GM12878 (cell line): ENCODE measurements around the gene HOXC5. TPM values are rescaled to one million over a fixed set of nuclear protein-coding genes. Genes with fewer than 3 reads are reported as not detected.

Experiments used
- ATAC-seq: fragments of 200-7000 bp; cut with Tn5 transposase; 3 replicates; pipeline ENCODE4 v1.9.1; 2020; ENCODE audit warnings: mild to moderate bottlenecking, moderate library complexity
- BruUV-seq: library from RNA; stranded (reverse); fragments of 400-500 nt; replicated peaks from 2 replicates; lab custom pipeline; 2021; lab: Mats Ljungman, UMichigan
- CTCF ChIA-PET: fragments of 300-600 bp; sonication (Branson Sonifier 250); formaldehyde crosslinking; extraction: SDS; loops from one replicate; lab custom pipeline; 2021; ENCODE audit warnings: inconsistent platforms; lab: Yijun Ruan, JAX
- POLR2A ChIA-PET: fragments of 350-600 bp; formaldehyde crosslinking; extraction: SDS; loops from one replicate; lab custom pipeline; 2021; ENCODE audit warnings: inconsistent platforms; lab: Charles Lee
- RAD21 ChIA-PET: fragments of 300-600 bp; sonication (Branson Sonifier 250); formaldehyde crosslinking; loops from one replicate; lab custom pipeline; 2023; ENCODE audit warnings: antibody characterized with exemption; ENCODE audit not compliant: unreplicated experiment; lab: Charles Lee
- SMC1A ChIA-PET: fragments of 300-600 bp; sonication (Branson Sonifier 250); formaldehyde crosslinking; loops from one replicate; lab custom pipeline; 2023; ENCODE audit not compliant: unreplicated experiment, uncharacterized antibody; lab: Charles Lee
- DNase-seq: peaks from one replicate; pipeline ENCODE4 v3.0.0-alpha.2; 2011; ENCODE audit warnings: low read depth, low spot score
- FAIRE-seq: peaks from 3 replicates; lab custom pipeline; 2011; peaks lifted over from hg19 to GRCh38; lab: Jason Lieb, UNC
- H2AFZ ChIP-seq: 2 replicates; pipeline ENCODE4 v1.6.0; 2011; ENCODE audit warnings: low read depth, low read length, control low read depth; ENCODE audit not compliant: control insufficient read depth
- H3K27ac ChIP-seq: 2 replicates; pipeline ENCODE4 v1.5.1; 2011; ENCODE audit warnings: control low read depth; ENCODE audit not compliant: control insufficient read depth, insufficient read depth
- H3K27me3 ChIP-seq, 2 experiments: replicated peaks in 1 of 2; 2 replicates each; pipeline versions ENCODE4 v1.6.0 to v1.6.1; 2011; ENCODE audit warnings: low read length in 1 of 2; ENCODE audit not compliant: control insufficient read depth in 2 of 2, insufficient read depth in 2 of 2
- H3K36me3 ChIP-seq, 2 experiments: 2 replicates each; pipeline ENCODE4 v1.5.1; 2011; ENCODE audit warnings: low read length in 1 of 2; ENCODE audit not compliant: control insufficient read depth in 2 of 2, insufficient read depth in 2 of 2
- H3K4me1 ChIP-seq: 2 replicates; pipeline ENCODE4 v1.6.1; 2011; ENCODE audit warnings: mild to moderate bottlenecking, low read length, moderate library complexity, mixed read lengths; ENCODE audit not compliant: control insufficient read depth, insufficient read depth
- H3K4me2 ChIP-seq: 2 replicates; pipeline ENCODE4 v1.6.0; 2011; ENCODE audit warnings: control low read depth; ENCODE audit not compliant: control insufficient read depth, insufficient read depth
- H3K4me3 ChIP-seq: fragments of 200-600 bp; sonication (generic); 2 replicates; pipeline ENCODE4 v1.5.1; 2016
- H3K79me2 ChIP-seq: 2 replicates; pipeline ENCODE4 v1.6.0; 2011; ENCODE audit warnings: low read length; ENCODE audit not compliant: control insufficient read depth, insufficient read depth
- H3K9ac ChIP-seq: 2 replicates; pipeline ENCODE4 v1.8.0; 2011; ENCODE audit warnings: low read length, control low read depth, mixed read lengths; ENCODE audit not compliant: control insufficient read depth, insufficient read depth
- H3K9me3 ChIP-seq: replicated peaks from 3 replicates; pipeline ENCODE4 v1.5.1; 2011; ENCODE audit warnings: mild to moderate bottlenecking, low read length; ENCODE audit not compliant: control insufficient read depth, insufficient read depth
- H4K20me1 ChIP-seq: 2 replicates; pipeline ENCODE4 v1.6.0; 2011; ENCODE audit not compliant: control insufficient read depth, insufficient read depth
- CTCF ChIP-seq, 3 experiments: IDR thresholded peaks in 2 of 3; conservative IDR thresholded peaks in 1 of 3; 2 replicates each; pipeline ENCODE4 v1.5.1; 2011; ENCODE audit warnings: low read depth in 3 of 3, low read length in 3 of 3, mild to moderate bottlenecking in 3 of 3, control low read depth in 2 of 3, moderate library complexity in 2 of 3, inconsistent platforms in 1 of 3, mixed read lengths in 1 of 3; ENCODE audit not compliant: control insufficient read depth in 2 of 3, insufficient read depth in 1 of 3; ENCODE audit errors: extremely low read depth in 1 of 3
- E4F1 ChIP-seq: fragments of 450-650 bp; IDR thresholded peaks from 2 replicates; pipeline ENCODE4 v1.6.1; 2018; ENCODE audit warnings: borderline replicate concordance, mild to moderate bottlenecking; ENCODE audit not compliant: partially characterized antibody
- GABPA ChIP-seq: IDR thresholded peaks from 2 replicates; pipeline ENCODE4 v1.6.1; 2014; ENCODE audit warnings: antibody characterized with exemption, low read depth, mild to moderate bottlenecking, inconsistent platforms
- MTA2 ChIP-seq: fragments of 450-650 bp; IDR thresholded peaks from 2 replicates; pipeline ENCODE4 v1.6.1; 2016; ENCODE audit warnings: low read depth, mild to moderate bottlenecking, moderate library complexity
- RCOR1 ChIP-seq: conservative IDR thresholded peaks from 2 replicates; pipeline ENCODE4 v1.6.1; 2012; ENCODE audit warnings: low read depth, low read length, improper control_type of control experiment
- RUNX3 ChIP-seq: IDR thresholded peaks from 2 replicates; pipeline ENCODE4 v1.6.1; 2012; ENCODE audit warnings: low read length, inconsistent platforms
- SIN3A ChIP-seq: IDR thresholded peaks from 2 replicates; pipeline ENCODE4 v1.6.1; 2012; ENCODE audit warnings: low read depth, low read length, improper control_type of control experiment
- SMAD1 ChIP-seq: fragments of 450-650 bp; IDR thresholded peaks from 2 replicates; pipeline ENCODE4 v1.6.1; 2018; ENCODE audit warnings: mild to moderate bottlenecking, low read depth; ENCODE audit not compliant: partially characterized antibody
- SMARCA5 ChIP-seq: fragments of 450-650 bp; IDR thresholded peaks from 2 replicates; pipeline ENCODE4 v1.6.1; 2017; ENCODE audit warnings: mild to moderate bottlenecking
- WRNIP1 ChIP-seq: IDR thresholded peaks from 2 replicates; pipeline ENCODE4 v1.6.1; 2011; ENCODE audit warnings: low read depth, low read length, improper control_type of control experiment, borderline replicate concordance
- ZBTB40 ChIP-seq: fragments of 450-650 bp; IDR thresholded peaks from 2 replicates; pipeline ENCODE4 v1.6.1; 2016; ENCODE audit warnings: mild to moderate bottlenecking, moderate library complexity, borderline replicate concordance
- ZNF384 ChIP-seq: IDR thresholded peaks from 2 replicates; pipeline ENCODE4 v1.6.1; 2012; ENCODE audit warnings: low read depth, mild to moderate bottlenecking, low read length, improper control_type of control experiment, borderline replicate concordance
- WGBS: methylation state at CpG from one replicate; pipeline ENCODE4 v1.1.6; 2016; ENCODE audit warnings: low lambda C conversion rate; ENCODE audit not compliant: insufficient replicate concordance, insufficient coverage; ENCODE audit errors: missing lambda C conversion rate; 5-methylcytosine and 5-hydroxymethylcytosine counted together
- in situ Hi-C: fragments of 300-500 bp; cut with MboI; formaldehyde crosslinking; loops from 9 replicates; pipeline ENCODE4 v1.14.3; 2018; ENCODE audit warnings: mixed read lengths
- intact Hi-C: fragments of 100-400 bp; cut with micrococcal nuclease; formaldehyde crosslinking; loops from one replicate; pipeline ENCODE4 v1.14.2; 2022; ENCODE audit not compliant: unreplicated experiment
- polyA plus RNA-seq, 11 experiments: library from polyadenylated mRNA; depleted of rRNA in 4 of 11; unstranded in 6 of 11; stranded (reverse) in 5 of 11; fragments of >200 nt; fragmentation: Nextera tagmentation in 4 of 11; fragmentation: Illumina TruSeq in 1 of 11; extraction: Ambion mirVana in 4 of 11; extraction: Trizol in 1 of 11; gene quantifications; 1 replicate in 1 of 11; 2 replicates in 10 of 11; pipeline versions ENCODE4 v1.2.1 to v1.2.3, GENCODE V29; 2011 to 2016; ENCODE audit warnings: inconsistent platforms in 2 of 11, missing spikeins in 2 of 11, low read depth in 1 of 11
- total RNA-seq, 4 experiments: library from RNA; depleted of rRNA in 3 of 4; stranded (reverse); fragments of >200 nt in 3 of 4; fragmentation: Illumina TruSeq in 1 of 4; extraction: Trizol in 1 of 4; gene quantifications; 2 replicates each; pipeline versions ENCODE4 v1.2.1 to v1.2.3, GENCODE V29; 2013 to 2021

The HOXC5 gene
- total and polyA plus RNA-seq, 10 of the 15 experiments (the other 5 are each of a cell fraction or from before 2014, with no cell fraction given): 0.11 TPM; not detected in 9

DNA sequence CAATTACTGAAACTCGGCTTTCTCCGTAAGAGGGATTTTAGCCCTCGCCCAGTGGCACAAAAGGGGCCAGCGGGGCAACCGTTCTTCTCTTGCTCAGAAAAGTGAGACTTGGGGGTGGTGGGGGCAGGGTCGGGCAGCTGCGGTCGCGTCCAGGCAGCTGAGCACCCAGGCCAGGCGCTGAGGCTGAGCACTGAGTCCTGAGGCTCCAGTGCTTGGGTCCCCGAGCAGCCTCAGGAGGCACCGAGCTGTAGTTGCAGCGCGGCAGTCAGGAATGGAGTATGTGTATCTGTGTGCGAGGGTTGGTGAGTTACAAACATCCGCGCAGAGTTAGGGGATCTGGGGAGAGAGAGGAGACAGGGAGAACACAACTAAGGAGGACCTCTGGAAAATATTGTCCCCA lies 8.7 kb upstream of the HOXC5 start:
- Histone ChIP-seq H3K9ac (no peak overlapping the region), H3K9me3 (no peaks in the 10 kb centered on the region), H3K4me3 (no peak overlapping the region), H3K27ac (no peak overlapping the region), H3K4me1 (peaks cover 16% of the 10 kb centered on the region), H3K79me2 (no peaks in the 10 kb centered on the region), H3K36me3 (no peaks in the 10 kb centered on the region), H4K20me1 (no peaks in the 10 kb centered on the region), H3K4me2 (no peak overlapping the region), H2AFZ (no peak overlapping the region), H3K27me3 (peaks cover 5 to 10% of the 10 kb centered on the region in 2 experiments)
- 73% methylated on average over 17 of the region's 17 CpGs for WGBS
- DNase-seq (no peak), ATAC-seq (no peak), FAIRE-seq (no peak)
- in situ Hi-C loops: loop anchor here (10.0 kb wide), 2 partner anchors 171 to 341 kb away; partner anchors contain the start of gene GPR84
- ChIA-PET POLR2A (interaction anchor here (0.6 to 1.6 kb wide), 5 partner anchors 8 to 183 kb away, joined by 3 to 5 read pairs (median 3); no protein-coding TSS in a partner anchor), CTCF (interaction anchor here (1.9 to 13.4 kb wide), 8 partner anchors 8 to 184 kb away, joined by 6 to 343 read pairs (median 18); partner anchors contain the start of genes HOXC10, HOXC4, HOXC5 and HOXC8), SMC1A (interaction anchor here (0.6 to 2.3 kb wide), 12 partner anchors 8 to 192 kb away, joined by 3 to 22 read pairs (median 5); partner anchors contain the start of genes HOXC4, HOXC5 and SMUG1), RAD21 (interaction anchor here (1.5 to 1.6 kb wide), 2 partner anchors 15 to 17 kb away, joined by 5 read pairs; partner anchors contain the start of gene HOXC8)
- intact Hi-C loops: no loop called here
- no TSS peak for BruUV-seq
- TF ChIP-seq ZBTB40 (no peak), ZNF384 (no peak), GABPA (no peak), E4F1 (no peak), CTCF (IDR thresholded peaks at IDR 0.05 in 2 of 3, conservative IDR thresholded peaks at IDR 0.05 in 1 of 3; ENCODE audit: control insufficient read depth in 2 of 3, extremely low read depth in 1 of 3, insufficient read depth in 1 of 3, low read depth in 3 of 3, low read length in 3 of 3) (no peak), SIN3A (no peak), WRNIP1 (no peak), RUNX3 (no peak), MTA2 (no peak), SMAD1 (no peak), RCOR1 (no peak), SMARCA5 (no peak)
